Nephron (organoid): ENCODE results near the gene SH3RF3.
A peak's percentile ranks its signal among the peaks of the same experiment; 100 is the strongest.

ENCODE experiments used
- H3K27ac Mint-ChIP-seq, 3 experiments: 2 replicates each; pipeline ENCODE4 v1.8.0; 2020; ENCODE audit warnings: mixed read lengths in 3 of 3, mild to moderate bottlenecking in 2 of 3, moderate library complexity in 1 of 3
- H3K27me3 Mint-ChIP-seq: 2 replicates; pipeline ENCODE4 v1.8.0; 2021; ENCODE audit warnings: low read depth, mild to moderate bottlenecking, moderate library complexity, mixed read lengths
- H3K36me3 Mint-ChIP-seq: 2 replicates; pipeline ENCODE4 v1.8.0; 2020; ENCODE audit warnings: low read depth, mixed read lengths
- H3K4me1 Mint-ChIP-seq: 2 replicates; pipeline ENCODE4 v1.8.0; 2020; ENCODE audit warnings: mixed read lengths
- H3K4me3 Mint-ChIP-seq, 3 experiments: 2 replicates each; pipeline ENCODE4 v1.8.0; 2020; ENCODE audit warnings: mild to moderate bottlenecking in 3 of 3, mixed read lengths in 3 of 3, moderate library complexity in 2 of 3
- H3K9me3 Mint-ChIP-seq: 2 replicates; pipeline ENCODE4 v1.8.0; 2020; ENCODE audit warnings: mixed read lengths
- TF ChIP-seq, protein P1 (sequence below), 3 experiments: fragments of 200-600 bp; sonication (generic); IDR thresholded peaks; one replicate each; pipeline ENCODE4 v1.5.0; 2021; ENCODE audit warnings: antibody characterized with exemption in 3 of 3; ENCODE audit not compliant: unreplicated experiment in 3 of 3

The SH3RF3 gene

DNA sequence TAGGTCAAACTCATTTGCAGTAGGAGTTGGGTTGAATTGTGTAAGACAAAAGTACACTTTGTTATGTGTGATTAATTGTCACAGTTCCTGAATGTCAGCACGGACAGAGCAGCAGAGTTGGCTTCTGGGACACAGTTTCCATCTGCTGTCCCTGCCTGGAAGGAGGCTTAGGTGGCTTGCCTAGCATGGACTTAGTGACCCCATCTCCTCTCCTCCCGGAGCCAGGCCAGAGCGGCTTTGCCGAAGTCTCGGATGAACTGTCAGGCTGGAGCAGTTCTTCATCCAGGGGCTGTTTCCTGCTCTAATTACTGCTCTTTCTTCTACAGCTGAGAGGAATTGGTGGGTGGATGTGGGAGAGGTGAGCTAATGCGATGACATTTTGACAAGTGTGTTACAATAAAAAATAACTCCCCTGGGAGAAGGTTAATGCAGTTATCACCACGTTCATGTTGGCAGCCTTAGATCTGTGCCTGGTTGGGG lies 102.0 kb downstream of the SH3RF3 start:
- TF ChIP-seq, protein P1, sequence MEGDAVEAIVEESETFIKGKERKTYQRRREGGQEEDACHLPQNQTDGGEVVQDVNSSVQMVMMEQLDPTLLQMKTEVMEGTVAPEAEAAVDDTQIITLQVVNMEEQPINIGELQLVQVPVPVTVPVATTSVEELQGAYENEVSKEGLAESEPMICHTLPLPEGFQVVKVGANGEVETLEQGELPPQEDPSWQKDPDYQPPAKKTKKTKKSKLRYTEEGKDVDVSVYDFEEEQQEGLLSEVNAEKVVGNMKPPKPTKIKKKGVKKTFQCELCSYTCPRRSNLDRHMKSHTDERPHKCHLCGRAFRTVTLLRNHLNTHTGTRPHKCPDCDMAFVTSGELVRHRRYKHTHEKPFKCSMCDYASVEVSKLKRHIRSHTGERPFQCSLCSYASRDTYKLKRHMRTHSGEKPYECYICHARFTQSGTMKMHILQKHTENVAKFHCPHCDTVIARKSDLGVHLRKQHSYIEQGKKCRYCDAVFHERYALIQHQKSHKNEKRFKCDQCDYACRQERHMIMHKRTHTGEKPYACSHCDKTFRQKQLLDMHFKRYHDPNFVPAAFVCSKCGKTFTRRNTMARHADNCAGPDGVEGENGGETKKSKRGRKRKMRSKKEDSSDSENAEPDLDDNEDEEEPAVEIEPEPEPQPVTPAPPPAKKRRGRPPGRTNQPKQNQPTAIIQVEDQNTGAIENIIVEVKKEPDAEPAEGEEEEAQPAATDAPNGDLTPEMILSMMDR (IDR thresholded peaks at IDR 0.05; ENCODE audit: unreplicated experiment in 3 of 3), result no peak
- H3K9me3 Mint-ChIP-seq, result no peaks in the 10 kb centered on the region
- H3K4me1 Mint-ChIP-seq, result peaks cover 59% of the 10 kb centered on the region
- peaks cover 17% of the 10 kb centered on the region for H3K27me3 Mint-ChIP-seq
- peak overlapping the region in 1 of 3 experiments; percentile 11 for H3K27ac Mint-ChIP-seq
- no peaks in the 10 kb centered on the region for H3K36me3 Mint-ChIP-seq
- no peak overlapping the region for H3K4me3 Mint-ChIP-seq

DNA sequence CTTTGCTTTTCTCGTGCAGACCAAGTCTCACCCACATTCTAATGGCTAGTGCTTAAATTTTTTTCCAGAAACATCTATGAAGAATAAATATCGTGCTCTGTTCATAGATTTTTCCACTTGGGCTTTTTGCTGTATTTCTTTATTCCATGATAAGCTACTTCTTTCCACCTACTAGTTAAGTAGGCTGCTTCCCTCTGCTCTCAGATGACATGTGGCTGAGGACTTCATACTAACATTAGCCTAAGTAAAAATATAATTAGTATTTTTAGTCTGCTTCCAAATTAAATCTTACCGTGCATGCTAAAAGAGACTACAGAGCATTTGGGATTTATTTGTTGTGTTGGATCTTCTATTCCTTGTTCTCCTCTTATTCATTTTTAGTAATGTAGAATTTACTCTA lies 102.4 kb downstream of the SH3RF3 start:
- H3K36me3 Mint-ChIP-seq, result no peaks in the 10 kb centered on the region
- H3K4me1 Mint-ChIP-seq, result peaks cover 61% of the 10 kb centered on the region
- peaks cover 20% of the 10 kb centered on the region for H3K27me3 Mint-ChIP-seq
- TF ChIP-seq, protein P1 (IDR thresholded peaks at IDR 0.05; ENCODE audit: unreplicated experiment in 3 of 3), result no peak
- H3K4me3 Mint-ChIP-seq, result no peak overlapping the region
- no peaks in the 10 kb centered on the region for H3K9me3 Mint-ChIP-seq
- no peak overlapping the region for H3K27ac Mint-ChIP-seq

DNA sequence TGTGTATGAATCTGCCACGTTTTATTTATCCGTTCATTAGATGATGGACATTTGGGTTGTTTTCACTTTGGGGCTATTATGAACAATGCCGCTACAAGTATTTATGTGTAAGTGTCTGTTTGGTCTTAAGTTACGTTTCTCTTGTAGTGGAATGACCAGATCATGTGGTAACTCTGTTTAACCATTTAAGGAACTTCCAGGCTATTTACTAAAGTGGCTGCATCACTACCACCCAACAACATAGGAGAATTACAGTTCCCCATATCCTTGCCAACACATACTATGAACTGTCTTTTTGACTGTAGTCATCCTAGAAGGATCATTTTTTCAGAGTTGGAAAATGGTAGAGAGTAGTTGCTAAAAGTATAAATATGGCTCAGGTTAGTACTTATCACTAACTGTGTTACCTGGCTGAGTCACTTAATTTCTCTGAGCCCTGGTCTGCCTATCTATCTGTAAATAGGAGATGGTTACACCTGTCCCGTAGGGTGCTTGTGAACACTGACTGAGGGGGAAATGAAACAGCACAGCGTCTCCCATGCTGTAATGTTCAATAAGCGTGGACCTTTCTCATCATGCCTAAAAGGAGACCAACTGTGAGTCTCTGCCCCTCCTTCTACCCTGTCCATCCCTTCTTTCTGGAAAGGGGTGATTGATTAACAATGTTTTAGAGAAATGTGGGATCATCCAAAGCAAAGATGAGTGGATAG lies 103.1 kb downstream of the SH3RF3 start:
- no peak overlapping the region for H3K4me3 Mint-ChIP-seq
- no peaks in the 10 kb centered on the region for H3K36me3 Mint-ChIP-seq
- H3K27me3 Mint-ChIP-seq, result peaks cover 25% of the 10 kb centered on the region
- H3K27ac Mint-ChIP-seq, result no peak overlapping the region
- TF ChIP-seq, protein P1 (IDR thresholded peaks at IDR 0.05; ENCODE audit: unreplicated experiment in 3 of 3), result no peak
- H3K9me3 Mint-ChIP-seq, result no peaks in the 10 kb centered on the region
- H3K4me1 Mint-ChIP-seq, result peaks cover 65% of the 10 kb centered on the region

DNA sequence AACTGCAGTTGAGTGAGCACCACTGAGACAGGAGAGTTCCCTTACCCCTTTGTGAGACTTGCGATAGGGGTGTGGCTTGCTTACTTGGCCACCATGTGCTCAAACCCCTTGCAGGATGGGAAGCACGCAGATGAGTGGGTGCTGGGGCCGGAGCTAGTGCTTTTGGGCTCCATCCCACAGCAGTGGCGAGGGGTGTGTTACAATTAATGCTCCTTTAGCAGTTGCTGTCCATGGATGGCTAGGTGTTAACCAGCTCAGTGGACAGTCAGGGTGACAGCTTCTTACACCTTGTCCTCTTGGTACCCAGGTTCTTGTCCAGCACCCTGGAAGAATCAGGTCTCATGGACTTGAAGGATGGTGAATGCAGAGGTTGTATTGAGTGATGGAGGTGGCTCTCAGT lies 103.9 kb downstream of the SH3RF3 start:
- no peak overlapping the region for H3K27ac Mint-ChIP-seq

DNA sequence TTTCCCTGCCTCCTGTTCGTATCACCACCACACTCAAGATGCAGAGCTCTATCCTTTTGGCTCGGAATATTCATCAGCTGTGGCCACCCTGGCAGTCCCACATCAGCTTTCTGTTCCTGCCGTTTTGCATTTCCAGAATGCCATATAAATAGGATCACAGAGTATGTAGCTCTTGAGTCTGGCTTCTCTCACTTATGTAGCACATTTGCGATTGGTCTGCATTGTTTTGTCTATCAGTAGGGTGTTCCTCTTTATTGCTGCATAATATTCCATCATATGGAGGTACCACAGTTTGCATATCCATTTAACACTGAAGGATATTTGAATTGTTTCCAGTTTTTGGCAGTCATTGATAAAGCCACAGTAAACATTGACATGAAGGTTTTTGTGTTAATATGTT lies 104.6 kb downstream of the SH3RF3 start:
- Mint-ChIP-seq H3K36me3 (no peaks in the 10 kb centered on the region), H3K4me3 (no peak overlapping the region), H3K27ac (no peak overlapping the region), H3K9me3 (no peaks in the 10 kb centered on the region), H3K4me1 (peaks cover 64% of the 10 kb centered on the region), H3K27me3 (peaks cover 21% of the 10 kb centered on the region)
- TF ChIP-seq, protein P1 (IDR thresholded peaks at IDR 0.05; ENCODE audit: unreplicated experiment in 3 of 3), result no peak

More for the DNA sequence above, 103.9 kb downstream of the SH3RF3 start:
- no peak overlapping the region for H3K4me3 Mint-ChIP-seq
- H3K4me1 Mint-ChIP-seq, result peaks cover 66% of the 10 kb centered on the region
- no peaks in the 10 kb centered on the region for H3K36me3 Mint-ChIP-seq
- TF ChIP-seq, protein P1 (IDR thresholded peaks at IDR 0.05; ENCODE audit: unreplicated experiment in 3 of 3), result no peak
- H3K27me3 Mint-ChIP-seq, result peaks cover 19% of the 10 kb centered on the region
- H3K9me3 Mint-ChIP-seq, result no peaks in the 10 kb centered on the region

DNA sequence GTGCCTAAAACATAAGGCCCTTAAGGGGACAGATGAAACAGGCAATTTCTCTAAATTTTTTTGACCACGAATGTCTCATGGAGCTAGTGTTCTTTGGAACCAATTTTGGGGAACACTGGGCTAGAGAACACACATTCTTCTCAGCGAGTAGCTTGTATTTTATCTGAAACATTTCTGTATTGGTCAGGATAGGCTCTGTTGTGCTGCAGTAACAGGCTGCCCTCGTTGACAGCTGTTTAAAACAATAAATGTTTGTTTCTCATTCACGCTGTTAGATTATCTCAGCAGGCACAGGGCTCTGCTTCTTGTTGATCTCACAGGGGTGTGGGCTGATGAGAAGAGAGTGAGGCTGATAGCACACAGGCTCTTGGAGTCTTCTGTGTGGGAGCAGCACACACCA lies 105.3 kb downstream of the SH3RF3 start:
- Mint-ChIP-seq H3K9me3 (no peaks in the 10 kb centered on the region), H3K4me1 (peaks cover 64% of the 10 kb centered on the region), H3K27me3 (peaks cover 19% of the 10 kb centered on the region), H3K36me3 (no peaks in the 10 kb centered on the region), H3K27ac (no peak overlapping the region), H3K4me3 (no peak overlapping the region)
- TF ChIP-seq, protein P1 (IDR thresholded peaks at IDR 0.05; ENCODE audit: unreplicated experiment in 3 of 3), result no peak
